Neural progenitor cell (in vitro differentiated cells): ENCODE measurements around the gene TBXAS1. TPM values are rescaled to one million over a fixed set of nuclear protein-coding genes. Genes with fewer than 3 reads are reported as not detected.

Experiments used
- DNase-seq: peaks from one replicate; pipeline ENCODE4 v3.0.0-alpha.2; 2016; ENCODE audit warnings: low spot score
- H2AFZ ChIP-seq: fragments of 200-600 bp; sonication (generic); replicated peaks from 2 replicates; pipeline ENCODE4 v1.6.1; 2016; ENCODE audit warnings: antibody characterized with exemption
- H3F3A ChIP-seq: fragments of 200-600 bp; sonication (generic); 2 replicates; pipeline ENCODE4 v1.6.1; 2016; ENCODE audit warnings: antibody characterized with exemption, low read depth
- H3K27ac ChIP-seq: fragments of 200-600 bp; sonication (generic); 2 replicates; pipeline ENCODE4 v1.5.1; 2016; ENCODE audit warnings: mild to moderate bottlenecking
- H3K27me3 ChIP-seq: fragments of 200-600 bp; sonication (generic); 2 replicates; pipeline ENCODE4 v1.6.1; 2016; ENCODE audit warnings: mild to moderate bottlenecking, moderate library complexity
- H3K36me3 ChIP-seq: fragments of 200-600 bp; sonication (generic); 2 replicates; pipeline ENCODE4 v1.5.1; 2016
- H3K4me1 ChIP-seq: fragments of 200-600 bp; sonication (generic); 2 replicates; pipeline ENCODE4 v1.6.1; 2016; ENCODE audit warnings: mixed run types
- H3K4me2 ChIP-seq: fragments of 200-600 bp; sonication (generic); 2 replicates; pipeline ENCODE4 v1.6.1; 2016
- H3K4me3 ChIP-seq: fragments of 200-600 bp; sonication (generic); 2 replicates; pipeline ENCODE4 v1.5.1; 2016
- H3K79me2 ChIP-seq: fragments of 200-600 bp; sonication (generic); 2 replicates; pipeline ENCODE4 v1.6.1; 2016; ENCODE audit warnings: low read depth
- H3K9ac ChIP-seq: fragments of 200-600 bp; sonication (generic); 2 replicates; pipeline ENCODE4 v1.6.1; 2016
- H3K9me3 ChIP-seq: fragments of 200-600 bp; sonication (generic); 2 replicates; pipeline ENCODE4 v1.5.1; 2016; ENCODE audit warnings: low read depth
- H4K20me1 ChIP-seq: fragments of 200-600 bp; sonication (generic); 2 replicates; pipeline ENCODE4 v1.6.1; 2016; ENCODE audit warnings: low read depth
- H3K27ac Mint-ChIP-seq: 3 replicates; pipeline ENCODE4 v1.8.0; 2021; ENCODE audit warnings: mixed read lengths
- H3K27me3 Mint-ChIP-seq: 2 replicates; pipeline ENCODE4 v1.8.0; 2022; ENCODE audit warnings: low read depth, mild to moderate bottlenecking, inconsistent platforms, moderate library complexity, mixed read lengths; ENCODE audit not compliant: insufficient read depth
- H3K36me3 Mint-ChIP-seq: 3 replicates; pipeline ENCODE4 v1.8.0; 2021; ENCODE audit warnings: mixed read lengths
- H3K4me1 Mint-ChIP-seq: 3 replicates; pipeline ENCODE4 v1.8.0; 2021; ENCODE audit warnings: mixed read lengths
- H3K4me3 Mint-ChIP-seq: 3 replicates; pipeline ENCODE4 v1.8.0; 2021; ENCODE audit warnings: mild to moderate bottlenecking, moderate library complexity, mixed read lengths
- H3K9me3 Mint-ChIP-seq: 3 replicates; pipeline ENCODE4 v1.8.0; 2020; ENCODE audit warnings: mixed read lengths
- CTCF ChIP-seq: fragments of 200-600 bp; sonication (generic); IDR thresholded peaks from 2 replicates; pipeline ENCODE4 v1.5.1; 2017; ENCODE audit warnings: antibody characterized with exemption, mild to moderate bottlenecking
- EZH2 ChIP-seq: fragments of 200-600 bp; sonication (generic); IDR thresholded peaks from 2 replicates; pipeline ENCODE4 v1.6.1; 2017; ENCODE audit warnings: antibody characterized with exemption, mild to moderate bottlenecking, moderate library complexity
- EZH2phosphoT487 ChIP-seq: fragments of 200-600 bp; sonication (generic); IDR thresholded peaks from 2 replicates; pipeline ENCODE4 v1.6.1; 2017; ENCODE audit warnings: antibody characterized with exemption
- total RNA-seq: library from RNA; depleted of rRNA; stranded (reverse); fragments of >200 nt; gene quantifications from 2 replicates; pipeline ENCODE4 v1.2.3, GENCODE V29; 2015; ENCODE audit warnings: low replicate concordance

The TBXAS1 gene
- total RNA-seq, 1 donor from 2014 or later = not detected

- no peaks in the 10 kb centered on the region for H3F3A ChIP-seq
- Mint-ChIP-seq H3K4me3 (no peak overlapping the region), H3K9me3 (peaks cover 9% of the 10 kb centered on the region), H3K27me3 (peaks cover 3% of the 10 kb centered on the region), H3K36me3 (peaks cover 2% of the 10 kb centered on the region), H3K4me1 (peaks cover 5% of the 10 kb centered on the region), H3K27ac (no peak overlapping the region)
- no peaks in the 10 kb centered on the region for H3K79me2 ChIP-seq
- no peaks in the 10 kb centered on the region for H3K9me3 ChIP-seq
- no peak overlapping the region for H3K27ac ChIP-seq
- H2AFZ ChIP-seq = no peak overlapping the region
- DNase-seq = no peak
- no peak overlapping the region for H3K4me3 ChIP-seq
- no peaks in the 10 kb centered on the region for H3K27me3 ChIP-seq
- no peaks in the 10 kb centered on the region for H4K20me1 ChIP-seq
- H3K9ac ChIP-seq = no peak overlapping the region
- no peaks in the 10 kb centered on the region for H3K36me3 ChIP-seq
- no peaks in the 10 kb centered on the region for H3K4me1 ChIP-seq
- no peak overlapping the region for H3K4me2 ChIP-seq
- TF ChIP-seq EZH2phosphoT487 (no peak), EZH2 (no peak), CTCF (no peak)
Observed at GRCh38 chr7:139908792-139909191, 79.7 kb downstream of the TBXAS1 start.

GRCh38 chr7:139909379-139910050 lies 80.5 kb downstream of the TBXAS1 start:
- no peaks in the 10 kb centered on the region for H3K36me3 ChIP-seq
- Mint-ChIP-seq H3K9me3 (peaks cover 8% of the 10 kb centered on the region), H3K4me3 (no peak overlapping the region), H3K36me3 (peaks cover 2% of the 10 kb centered on the region), H3K27ac (no peak overlapping the region), H3K4me1 (peaks cover 5% of the 10 kb centered on the region), H3K27me3 (peaks cover 3% of the 10 kb centered on the region)
- H3K79me2 ChIP-seq = no peaks in the 10 kb centered on the region
- no peak overlapping the region for H3K9ac ChIP-seq
- H3F3A ChIP-seq = no peaks in the 10 kb centered on the region
- no peak overlapping the region for H2AFZ ChIP-seq
- H3K9me3 ChIP-seq = no peaks in the 10 kb centered on the region
- H3K4me3 ChIP-seq = no peak overlapping the region
- TF ChIP-seq CTCF = no peak
- no peak for TF ChIP-seq EZH2
- no peak for TF ChIP-seq EZH2phosphoT487
- H3K27ac ChIP-seq = no peak overlapping the region
- no peaks in the 10 kb centered on the region for H3K4me1 ChIP-seq
- H3K27me3 ChIP-seq = no peaks in the 10 kb centered on the region
- no peak overlapping the region for H3K4me2 ChIP-seq
- no peaks in the 10 kb centered on the region for H4K20me1 ChIP-seq
- no peak for DNase-seq

- H3K4me3 Mint-ChIP-seq = no peak overlapping the region
Observed at GRCh38 chr7:139913021-139913844, 84.2 kb downstream of the TBXAS1 start.

More at GRCh38 chr7:139913021-139913844, 84.2 kb downstream of the TBXAS1 start:
- no peaks in the 10 kb centered on the region for H3F3A ChIP-seq
- TF ChIP-seq CTCF (no peak), EZH2phosphoT487 (no peak), EZH2 (no peak)
- H3K27ac ChIP-seq = no peak overlapping the region
- H3K36me3 ChIP-seq = no peaks in the 10 kb centered on the region
- no peak overlapping the region for H3K9ac ChIP-seq
- no peak overlapping the region for H3K4me2 ChIP-seq
- peaks cover 5% of the 10 kb centered on the region for H3K4me1 Mint-ChIP-seq
- H3K27ac Mint-ChIP-seq = no peak overlapping the region
- no peaks in the 10 kb centered on the region for H3K27me3 ChIP-seq
- no peak for DNase-seq
- H3K79me2 ChIP-seq = no peaks in the 10 kb centered on the region
- H3K9me3 Mint-ChIP-seq = peaks cover under 1% of the 10 kb centered on the region
- H3K36me3 Mint-ChIP-seq = no peaks in the 10 kb centered on the region
- H4K20me1 ChIP-seq = no peaks in the 10 kb centered on the region
- H3K9me3 ChIP-seq = no peaks in the 10 kb centered on the region
- H2AFZ ChIP-seq = no peak overlapping the region
- H3K4me1 ChIP-seq = no peaks in the 10 kb centered on the region
- no peak overlapping the region for H3K4me3 ChIP-seq
- peaks cover 5% of the 10 kb centered on the region for H3K27me3 Mint-ChIP-seq
